ENCODE results near the gene CADM1. TPM values are rescaled to one million over a fixed set of nuclear protein-coding genes. Genes with fewer than 3 reads are reported as not detected.

The CADM1 gene
- total RNA-seq, 4 donors from 2014 or later: 7.4 to 61.5 (median 28.5) TPM

- Histone ChIP-seq H3K27me3 (no peaks in the 10 kb centered on the region), H3K4me1 (no peaks in the 10 kb centered on the region), H3K4me3 (no peak overlapping the region), H3K9me3 (no peaks in the 10 kb centered on the region), H3K36me3 (no peaks in the 10 kb centered on the region), H3K27ac (no peak overlapping the region)
- no peak for DNase-seq
- TF ChIP-seq POLR2A (IDR thresholded peaks at IDR 0.05): no peak
- TF ChIP-seq CTCF (IDR thresholded peaks at IDR 0.05): no peak
- intact Hi-C loops (cut with DNase I; ENCODE audit: low total_unique reads): no loop called here
Observed at GRCh38 chr11:115362997-115363396, 141.2 kb downstream of the CADM1 start.

- DNase-seq: no peak
- intact Hi-C loops (cut with DNase I; ENCODE audit: low total_unique reads): no loop called here
- no peaks in the 10 kb centered on the region for H3K36me3 ChIP-seq
- H3K27me3 ChIP-seq: no peaks in the 10 kb centered on the region
- no peaks in the 10 kb centered on the region for H3K9me3 ChIP-seq
- no peak overlapping the region for H3K27ac ChIP-seq
- H3K4me1 ChIP-seq: no peaks in the 10 kb centered on the region
- H3K4me3 ChIP-seq: no peak overlapping the region
- no peak for TF ChIP-seq CTCF (IDR thresholded peaks at IDR 0.05)
- no peak for TF ChIP-seq POLR2A (IDR thresholded peaks at IDR 0.05)
Observed at GRCh38 chr11:115361025-115361424, 143.2 kb downstream of the CADM1 start.

- Histone ChIP-seq H3K27me3 (no peaks in the 10 kb centered on the region), H3K36me3 (no peaks in the 10 kb centered on the region), H3K4me1 (no peaks in the 10 kb centered on the region), H3K27ac (no peak overlapping the region), H3K4me3 (no peak overlapping the region), H3K9me3 (no peaks in the 10 kb centered on the region)
- TF ChIP-seq CTCF (IDR thresholded peaks at IDR 0.05) (no peak), POLR2A (IDR thresholded peaks at IDR 0.05) (no peak)
- intact Hi-C loops (cut with DNase I; ENCODE audit: low total_unique reads): no loop called here
- DNase-seq: no peak
Observed at GRCh38 chr11:115360186-115360824, 143.9 kb downstream of the CADM1 start.

GRCh38 chr11:115357066-115357465 is 147.1 kb downstream of the CADM1 start:
- Histone ChIP-seq H3K9me3 (no peaks in the 10 kb centered on the region), H3K27me3 (no peaks in the 10 kb centered on the region), H3K4me1 (no peaks in the 10 kb centered on the region), H3K4me3 (no peak overlapping the region), H3K27ac (no peak overlapping the region), H3K36me3 (no peaks in the 10 kb centered on the region)
- no peak for TF ChIP-seq CTCF (IDR thresholded peaks at IDR 0.05)
- TF ChIP-seq POLR2A (IDR thresholded peaks at IDR 0.05): no peak
- no peak for DNase-seq
- intact Hi-C loops (cut with DNase I; ENCODE audit: low total_unique reads): no loop called here

GRCh38 chr11:115352805-115353485 is 151.3 kb downstream of the CADM1 start:
- Histone ChIP-seq H3K9me3 (no peaks in the 10 kb centered on the region), H3K27ac (no peak overlapping the region), H3K36me3 (no peaks in the 10 kb centered on the region), H3K4me3 (no peak overlapping the region), H3K27me3 (no peaks in the 10 kb centered on the region), H3K4me1 (no peaks in the 10 kb centered on the region)
- DNase-seq: no peak
- intact Hi-C loops (cut with DNase I; ENCODE audit: low total_unique reads): no loop called here
- TF ChIP-seq CTCF (IDR thresholded peaks at IDR 0.05) (no peak), POLR2A (IDR thresholded peaks at IDR 0.05) (no peak)
